K562 (cell line): ENCODE measurements around the gene ADAM8. TPM values are rescaled to one million over a fixed set of nuclear protein-coding genes. Genes with fewer than 3 reads are reported as not detected.

Source experiments
- CBX5 ChIP-seq: IDR thresholded peaks from 2 replicates; pipeline ENCODE4 v1.6.1; 2014; ENCODE audit warnings: low read depth, borderline replicate concordance
- ELF4 ChIP-seq: fragments of 450-650 bp; formaldehyde crosslinking; IDR thresholded peaks from 2 replicates; pipeline ENCODE4 v1.4.0; 2022; ENCODE audit warnings: missing genetic modification characterization
- ETV6 ChIP-seq, 3 experiments: fragments of 150-350 bp in 1 of 3; sonication (generic) in 1 of 3; formaldehyde crosslinking in 1 of 3; IDR thresholded peaks; 2 replicates each; pipeline versions ENCODE4 v1.6.1 to v1.8.0; 2014 to 2022; ENCODE audit warnings: borderline replicate concordance in 2 of 3, low read depth in 2 of 3, antibody characterized with exemption in 1 of 3, low read length in 1 of 3, mild to moderate bottlenecking in 1 of 3, missing genetic modification reagents in 1 of 3
- GTF2E2 ChIP-seq: fragments of 200-800 bp; sonication (Bioruptor generic); IDR thresholded peaks from 2 replicates; pipeline ENCODE4 v1.6.1; 2016; ENCODE audit warnings: missing genetic modification characterization, missing compliant biosample characterization
- HDGF ChIP-seq: fragments of 450-650 bp; IDR thresholded peaks from 2 replicates; pipeline ENCODE4 v1.6.1; 2016
- HNRNPUL1 ChIP-seq: fragments of 200-400 bp; formaldehyde crosslinking; IDR thresholded peaks from 2 replicates; pipeline ENCODE4 v1.6.1; 2017; ENCODE audit warnings: low read length
- NELFE ChIP-seq: IDR thresholded peaks from 2 replicates; pipeline ENCODE4 v1.6.1; 2011; ENCODE audit warnings: mild to moderate bottlenecking; ENCODE audit not compliant: insufficient read depth, insufficient read length
- NFIX ChIP-seq: fragments of 250-450 bp; sonication (Bioruptor Pico); IDR thresholded peaks from 2 replicates; pipeline ENCODE4 v1.4.0; 2020; ENCODE audit warnings: low read depth, mild to moderate bottlenecking, moderate library complexity
- PATZ1 ChIP-seq: fragments of 250-450 bp; sonication (Bioruptor Pico); IDR thresholded peaks from 2 replicates; pipeline ENCODE4 v1.5.0; 2020; ENCODE audit warnings: mild to moderate bottlenecking, borderline replicate concordance
- POLR3G ChIP-seq: IDR thresholded peaks from 2 replicates; pipeline ENCODE4 v1.6.1; 2011; ENCODE audit not compliant: insufficient read length, insufficient replicate concordance; ENCODE audit errors: extremely low read depth
- RFX5 ChIP-seq: IDR thresholded peaks from 2 replicates; pipeline ENCODE4 v1.6.1; 2011; ENCODE audit warnings: low read depth, mild to moderate bottlenecking, improper control_type of control experiment, low read length
- TFAP4 ChIP-seq: sonication (generic); formaldehyde crosslinking; IDR thresholded peaks from 2 replicates; pipeline ENCODE4 v1.8.0; 2022; ENCODE audit warnings: missing genetic modification reagents, mild to moderate bottlenecking, moderate library complexity, borderline replicate concordance
- THAP7 ChIP-seq: fragments of 250-450 bp; sonication (Bioruptor Pico); IDR thresholded peaks from 2 replicates; pipeline ENCODE4 v1.5.0; 2021
- ZNF589 ChIP-seq: fragments of 200-800 bp; sonication (Bioruptor generic); IDR thresholded peaks from 2 replicates; pipeline ENCODE4 v1.6.1; 2016; ENCODE audit warnings: low read depth, missing genetic modification characterization, missing compliant biosample characterization
- ZNF639 ChIP-seq, 2 experiments: fragments of 200-800 bp in 1 of 2; sonication (Bioruptor generic) in 1 of 2; sonication (generic) in 1 of 2; formaldehyde crosslinking in 1 of 2; IDR thresholded peaks in 1 of 2; conservative IDR thresholded peaks in 1 of 2; 2 replicates each; pipeline versions ENCODE4 v1.5.0 to v1.6.1; 2016 to 2020; ENCODE audit warnings: missing compliant biosample characterization in 1 of 2, missing genetic modification characterization in 1 of 2, missing genetic modification reagents in 1 of 2
- polyA plus RNA-seq, 8 experiments: library from polyadenylated mRNA; depleted of rRNA in 4 of 8; stranded (reverse) in 5 of 8; unstranded in 3 of 8; fragments of >200 nt; fragmentation: Nextera tagmentation in 2 of 8; fragmentation: Illumina TruSeq in 1 of 8; extraction: Ambion mirVana in 2 of 8; extraction: Trizol in 1 of 8; gene quantifications; 2 replicates each; pipeline versions ENCODE4 v1.2.1 to v1.2.3, GENCODE V29; 2011 to 2014; ENCODE audit warnings: inconsistent platforms in 1 of 8, missing spikeins in 1 of 8
- total RNA-seq, 7 experiments: library from RNA; depleted of rRNA in 6 of 7; stranded (reverse); fragments of >200 nt in 6 of 7; fragmentation: Illumina TruSeq in 2 of 7; extraction: Trizol in 2 of 7; gene quantifications; 2 replicates each; pipeline versions ENCODE4 v1.2.1 to v1.2.3, GENCODE V29; 2011 to 2021; ENCODE audit warnings: low replicate concordance in 1 of 7
- TF ChIP-seq, protein P1 (sequence below): sonication (generic); formaldehyde crosslinking; IDR thresholded peaks from 2 replicates; pipeline ENCODE4 v1.8.0; 2022; ENCODE audit warnings: mild to moderate bottlenecking, missing genetic modification reagents
- TF ChIP-seq, protein P2 (sequence below): fragments of 250-450 bp; sonication (Bioruptor Pico); IDR thresholded peaks from 2 replicates; pipeline ENCODE4 v1.8.0; 2021; ENCODE audit warnings: borderline replicate concordance, mild to moderate bottlenecking, moderate library complexity; ENCODE audit not compliant: poor library complexity, severe bottlenecking
- TF ChIP-seq, protein P3 (sequence below): conservative IDR thresholded peaks from 2 replicates; pipeline ENCODE4 v1.6.1; 2011; ENCODE audit warnings: low read depth, mild to moderate bottlenecking, low read length; ENCODE audit not compliant: control insufficient read depth

ADAM8 gene
- total and polyA plus RNA-seq, 9 of the 15 experiments (the other 6 are each of a cell fraction or from before 2014, with no cell fraction given) = 0.07 to 7.0 (median 1.1) TPM

DNA sequence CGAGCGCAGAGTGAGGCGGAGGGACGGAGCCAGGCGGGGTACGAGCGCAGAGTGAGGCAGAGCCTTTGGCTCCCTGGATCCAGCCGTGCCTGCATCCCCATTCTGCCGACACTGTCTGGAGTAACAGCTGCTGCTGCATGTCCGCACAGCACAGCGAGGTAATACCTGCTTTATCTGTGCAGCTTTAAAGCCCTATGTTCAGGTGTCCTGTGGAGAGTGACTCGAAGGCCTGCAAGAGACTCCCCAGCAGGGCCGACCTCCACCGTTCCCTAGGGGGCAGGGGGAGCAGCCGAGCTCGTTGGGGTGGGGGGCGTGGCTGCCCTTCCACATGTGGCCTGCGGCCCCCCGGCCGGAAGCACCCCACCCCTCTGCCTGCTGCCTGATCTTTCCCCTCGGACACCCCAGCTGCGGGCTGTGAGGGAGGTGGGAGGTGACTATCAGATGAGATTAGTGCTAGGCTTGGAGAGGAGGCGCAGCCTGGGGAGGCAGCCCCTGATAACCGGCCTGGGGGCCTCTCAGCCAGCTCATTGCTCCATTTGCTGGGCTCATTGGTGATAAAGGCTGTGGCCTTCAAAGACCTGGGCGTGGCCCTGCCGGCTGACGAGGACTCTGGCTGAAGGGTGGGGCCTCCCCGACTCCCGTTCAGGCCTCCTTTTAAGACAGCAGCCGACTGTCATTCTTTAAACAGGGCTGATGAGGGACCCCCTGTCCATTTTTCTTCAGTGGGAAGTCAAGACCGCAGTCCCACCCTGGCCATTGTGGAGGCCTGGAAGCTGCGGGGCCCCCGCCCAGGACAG is 31.0 kb downstream of the ADAM8 start (continued):
- TF ChIP-seq POLR3G (no peak), TFAP4 (CRISPR knock-in tag) (peak; percentile 88), PATZ1 (CRISPR knock-in tag) (no peak), ZNF589 (CRISPR knock-in tag) (no peak), HDGF (no peak), NFIX (CRISPR knock-in tag) (no peak), RFX5 (no peak), ZNF639 (CRISPR knock-in tag; conservative IDR thresholded peaks at IDR 0.05 in 1 of 2, IDR thresholded peaks at IDR 0.05 in 1 of 2) (peak in 1 of 2 experiments; percentile 55; a peak in 1 of 4 replicates), ELF4 (CRISPR knock-in tag) (no peak), CBX5 (0 out of 2 replicates have a peak, but pooled peaks have one; percentile 11), NELFE (no peak), HNRNPUL1 (no peak), THAP7 (CRISPR knock-in tag) (no peak), GTF2E2 (tag) (no peak), ETV6 (IDR thresholded peaks at IDR 0.05; ENCODE audit: borderline replicate concordance in 1 of 2, low read depth in 2 of 2, low read length in 1 of 2) (no peak), ETV6 (CRISPR knock-in tag; IDR thresholded peaks at IDR 0.05; ENCODE audit: borderline replicate concordance) (no peak)
- TF ChIP-seq, protein P1, sequence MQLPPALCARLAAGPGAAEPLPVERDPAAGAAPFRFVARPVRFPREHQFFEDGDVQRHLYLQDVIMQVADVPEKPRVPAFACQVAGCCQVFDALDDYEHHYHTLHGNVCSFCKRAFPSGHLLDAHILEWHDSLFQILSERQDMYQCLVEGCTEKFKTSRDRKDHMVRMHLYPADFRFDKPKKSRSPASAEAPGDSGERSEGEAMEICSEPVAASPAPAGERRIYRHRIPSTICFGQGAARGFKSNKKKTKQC (CRISPR knock-in tag) = no peak
- TF ChIP-seq, protein P2, sequence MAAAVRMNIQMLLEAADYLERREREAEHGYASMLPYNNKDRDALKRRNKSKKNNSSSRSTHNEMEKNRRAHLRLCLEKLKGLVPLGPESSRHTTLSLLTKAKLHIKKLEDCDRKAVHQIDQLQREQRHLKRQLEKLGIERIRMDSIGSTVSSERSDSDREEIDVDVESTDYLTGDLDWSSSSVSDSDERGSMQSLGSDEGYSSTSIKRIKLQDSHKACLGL = no peak
- TF ChIP-seq, protein P3, sequence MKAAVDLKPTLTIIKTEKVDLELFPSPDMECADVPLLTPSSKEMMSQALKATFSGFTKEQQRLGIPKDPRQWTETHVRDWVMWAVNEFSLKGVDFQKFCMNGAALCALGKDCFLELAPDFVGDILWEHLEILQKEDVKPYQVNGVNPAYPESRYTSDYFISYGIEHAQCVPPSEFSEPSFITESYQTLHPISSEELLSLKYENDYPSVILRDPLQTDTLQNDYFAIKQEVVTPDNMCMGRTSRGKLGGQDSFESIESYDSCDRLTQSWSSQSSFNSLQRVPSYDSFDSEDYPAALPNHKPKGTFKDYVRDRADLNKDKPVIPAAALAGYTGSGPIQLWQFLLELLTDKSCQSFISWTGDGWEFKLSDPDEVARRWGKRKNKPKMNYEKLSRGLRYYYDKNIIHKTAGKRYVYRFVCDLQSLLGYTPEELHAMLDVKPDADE = no peak
